Skeletal muscle tissue (tissue), 4 donors: ENCODE measurements around the gene TNIP1. TPM values are rescaled to one million over a fixed set of nuclear protein-coding genes. Genes with fewer than 3 reads are reported as not detected.

Source experiments
- H3K27ac ChIP-seq: one replicate; pipeline ENCODE4 v1.7.0; 2013; ENCODE audit warnings: mild to moderate bottlenecking, low read depth, low read length, inconsistent platforms
- H3K27me3 ChIP-seq, 3 donors: one replicate each; pipeline ENCODE4 v1.7.0; 2013; ENCODE audit warnings: low read length in 3 of 3; ENCODE audit not compliant: control insufficient read depth in 3 of 3, insufficient read depth in 3 of 3
- H3K36me3 ChIP-seq, 3 donors: one replicate each; pipeline ENCODE4 v1.7.0; 2013; ENCODE audit warnings: low read length in 3 of 3; ENCODE audit not compliant: control insufficient read depth in 3 of 3, insufficient read depth in 3 of 3
- H3K4me1 ChIP-seq, 3 donors: one replicate each; pipeline ENCODE4 v1.7.0; 2013; ENCODE audit warnings: low read length in 3 of 3, mild to moderate bottlenecking in 3 of 3; ENCODE audit not compliant: control insufficient read depth in 3 of 3, insufficient read depth in 3 of 3
- H3K4me3 ChIP-seq, 3 donors: one replicate each; pipeline ENCODE4 v1.7.0; 2013; ENCODE audit warnings: low read length in 3 of 3
- H3K9ac ChIP-seq, 3 donors: one replicate each; pipeline ENCODE4 v1.7.0; 2013; ENCODE audit warnings: low read length in 3 of 3, mild to moderate bottlenecking in 3 of 3, moderate library complexity in 2 of 3, low read depth in 1 of 3
- H3K9me3 ChIP-seq, 3 donors: one replicate each; pipeline ENCODE4 v1.7.0; 2013; ENCODE audit warnings: low read length in 3 of 3; ENCODE audit not compliant: control insufficient read depth in 3 of 3
- total RNA-seq: library from RNA; depleted of rRNA; stranded (reverse); fragments of >200 nt; gene quantifications from one replicate; pipeline ENCODE4 v1.2.3, GENCODE V29; 2014
- donor health status: Osteomylitis.

TNIP1 gene
- total RNA-seq, 1 donor from 2014 or later = 42.8 TPM

GRCh38 chr5:151086192-151086869 lies 5.5 kb upstream of the TNIP1 start:
- H3K9ac ChIP-seq = peak overlapping the region in 1 of 3 donors; percentile 57
- no peaks in the 10 kb centered on the region for H3K27me3 ChIP-seq
- H3K4me1 ChIP-seq = peaks cover 28 to 58% (median 41%) of the 10 kb centered on the region in 3 donors
- no peak overlapping the region for H3K4me3 ChIP-seq
- no peaks in the 10 kb centered on the region for H3K9me3 ChIP-seq
- no peaks in the 10 kb centered on the region for H3K36me3 ChIP-seq
- H3K27ac ChIP-seq = peak overlapping the region; percentile 78

DNA sequence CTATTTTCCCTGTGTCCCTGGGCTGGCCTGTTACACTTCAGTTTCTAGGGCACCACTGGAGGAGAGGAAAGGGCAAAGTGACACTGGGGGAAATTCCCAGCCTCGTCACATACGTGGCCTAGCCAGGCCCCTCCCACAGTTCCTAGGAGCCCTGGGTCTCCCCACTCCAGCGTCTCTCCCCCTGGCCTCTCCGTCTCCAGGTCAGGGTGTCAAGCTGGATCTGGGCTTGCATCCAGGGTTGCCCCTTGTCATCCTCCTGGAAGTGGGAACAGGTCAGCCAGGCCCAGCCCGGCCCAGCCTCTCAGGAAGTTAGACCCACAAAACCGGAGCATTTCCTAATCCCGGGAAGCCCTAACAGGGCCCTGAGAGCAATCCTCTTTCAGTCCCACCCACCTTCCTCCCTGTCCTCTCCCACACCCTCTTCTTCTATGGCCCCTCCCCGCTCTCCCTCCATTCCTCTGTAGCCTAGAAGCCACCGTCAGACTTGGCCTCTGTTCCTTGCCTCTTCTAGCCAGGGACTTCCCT lies 4.7 kb upstream of the TNIP1 start:
- Histone ChIP-seq H3K9me3 (no peaks in the 10 kb centered on the region), H3K27me3 (no peaks in the 10 kb centered on the region), H3K9ac (peak overlapping the region; percentile 24 to 45 (median 40)), H3K4me3 (peak overlapping the region in 1 of 3 donors; percentile 6), H3K36me3 (no peaks in the 10 kb centered on the region), H3K27ac (peak overlapping the region; percentile 78), H3K4me1 (peaks cover 28 to 61% (median 41%) of the 10 kb centered on the region in 3 donors)

DNA sequence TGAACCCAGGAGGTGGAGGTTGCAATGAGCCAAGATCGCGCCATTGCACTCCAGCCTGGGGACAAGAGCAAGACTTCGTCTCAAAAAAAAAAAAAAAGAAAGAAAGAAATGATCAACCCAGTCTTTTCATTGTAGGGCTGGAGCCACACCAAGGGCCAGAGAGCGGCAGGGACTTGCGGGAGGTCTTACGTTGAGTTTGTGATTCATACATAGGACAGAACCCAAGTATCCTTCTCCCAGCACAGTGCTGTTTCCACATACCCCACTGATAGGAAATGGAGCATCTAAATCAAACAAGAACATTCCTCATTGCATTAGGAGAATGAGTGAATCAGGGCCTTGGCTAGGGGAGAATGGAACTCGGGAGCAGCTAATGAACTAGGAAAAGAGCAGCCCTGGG lies 3.5 kb upstream of the TNIP1 start:
- H3K4me3 ChIP-seq = no peak overlapping the region
- H3K9me3 ChIP-seq = no peaks in the 10 kb centered on the region
- peaks cover 37 to 70% (median 50%) of the 10 kb centered on the region in 3 donors for H3K4me1 ChIP-seq
- no peaks in the 10 kb centered on the region for H3K36me3 ChIP-seq
- no peaks in the 10 kb centered on the region for H3K27me3 ChIP-seq
- peak overlapping the region; percentile 78 for H3K27ac ChIP-seq
- no peak overlapping the region for H3K9ac ChIP-seq

DNA sequence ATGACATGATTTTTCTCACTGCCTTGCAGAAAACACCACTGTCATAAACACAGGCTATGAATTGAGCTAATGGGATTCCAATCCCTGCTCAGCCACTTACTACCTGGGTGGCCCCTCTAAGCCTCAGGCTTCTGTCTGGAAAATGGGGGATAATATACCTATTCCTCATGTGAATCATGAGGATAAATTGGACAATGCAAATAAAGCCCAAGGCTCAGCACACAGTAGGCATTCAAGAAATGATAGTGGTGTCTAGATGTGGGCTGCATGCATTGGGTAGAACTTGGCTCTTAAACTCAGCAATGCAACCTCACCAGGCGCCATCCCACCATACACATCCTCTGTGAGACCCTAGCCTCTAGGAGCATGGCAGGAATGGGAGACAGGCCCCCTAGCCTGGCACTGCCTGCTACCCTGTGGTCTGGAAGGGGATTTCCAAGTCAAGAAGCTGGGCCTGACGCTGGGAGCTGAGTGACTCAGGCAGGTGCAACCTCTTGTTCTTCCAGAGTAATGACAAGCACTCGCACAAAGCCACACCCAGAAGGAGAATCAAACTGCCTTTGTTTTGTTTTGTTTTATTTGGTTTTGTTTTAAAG lies 2.3 kb upstream of the TNIP1 start:
- peak overlapping the region in 2 of 3 donors; percentile 13 to 17 for H3K4me3 ChIP-seq
- H3K9me3 ChIP-seq = no peaks in the 10 kb centered on the region
- H3K4me1 ChIP-seq = peaks cover 49 to 82% (median 61%) of the 10 kb centered on the region in 3 donors
- peaks cover 4 to 6% (median 4%) of the 10 kb centered on the region in 3 donors for H3K36me3 ChIP-seq
- no peaks in the 10 kb centered on the region for H3K27me3 ChIP-seq
- peak overlapping the region; percentile 100 for H3K27ac ChIP-seq
- H3K9ac ChIP-seq = peak overlapping the region in 1 of 3 donors; percentile 41

- H3K4me3 ChIP-seq = peak overlapping the region; percentile 81 to 92 (median 90)
- H3K9ac ChIP-seq = peak overlapping the region; percentile 99 to 100 (median 99)
- peak overlapping the region; percentile 100 for H3K27ac ChIP-seq
- peaks cover 57 to 88% (median 68%) of the 10 kb centered on the region in 3 donors for H3K4me1 ChIP-seq
- peaks cover 4 to 6% (median 6%) of the 10 kb centered on the region in 3 donors for H3K36me3 ChIP-seq
- H3K27me3 ChIP-seq = no peaks in the 10 kb centered on the region
- H3K9me3 ChIP-seq = no peaks in the 10 kb centered on the region
These were observed 1.6 kb upstream of the TNIP1 start for GRCh38 chr5:151082282-151082902.

DNA sequence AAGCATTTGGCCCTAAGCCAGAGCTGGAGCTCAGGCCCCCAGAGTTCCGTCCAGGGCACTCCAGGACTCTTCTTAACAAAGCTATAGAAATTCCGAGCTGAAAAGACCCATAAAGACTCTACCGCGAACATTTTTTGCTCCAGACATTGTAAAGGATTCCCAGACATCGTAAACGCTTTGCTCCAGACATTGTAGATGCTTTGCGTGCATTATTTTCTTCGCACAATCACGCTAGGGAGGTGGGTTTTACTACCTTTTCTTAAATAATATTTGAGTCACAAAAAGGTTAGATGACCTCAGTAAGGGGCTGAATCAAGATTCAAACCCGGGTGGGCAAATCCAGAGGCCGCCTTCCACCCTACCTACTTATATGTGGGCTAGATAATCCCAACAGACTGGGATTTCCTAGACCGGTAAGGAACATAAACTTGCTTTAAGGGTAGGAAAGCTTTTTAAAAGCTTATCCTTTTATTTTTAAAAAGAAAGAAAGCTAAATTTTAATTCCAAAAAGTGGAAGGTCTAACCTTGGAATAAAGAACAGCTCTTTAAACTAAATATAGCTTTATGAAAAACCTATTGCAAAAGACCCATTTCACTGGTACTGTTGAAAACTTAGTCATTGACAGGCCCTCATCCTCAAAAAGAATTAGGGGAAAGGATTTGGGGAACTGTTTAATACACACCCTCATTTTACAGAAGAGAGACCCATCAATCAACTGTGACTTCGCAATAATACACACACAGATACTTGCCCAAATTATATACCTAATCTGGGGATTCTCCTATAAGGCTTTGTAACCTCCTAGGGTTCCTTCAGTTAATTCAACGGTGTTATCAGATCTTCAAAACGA lies 822 bp upstream of the TNIP1 start:
- Histone ChIP-seq H3K36me3 (peaks cover 4 to 12% (median 6%) of the 10 kb centered on the region in 3 donors), H3K27ac (peak overlapping the region; percentile 100), H3K9ac (peak overlapping the region; percentile 99 to 100 (median 99)), H3K4me1 (peaks cover 63 to 88% (median 68%) of the 10 kb centered on the region in 3 donors), H3K9me3 (no peaks in the 10 kb centered on the region), H3K4me3 (peak overlapping the region; percentile 81 to 92 (median 90)), H3K27me3 (no peaks in the 10 kb centered on the region)

DNA sequence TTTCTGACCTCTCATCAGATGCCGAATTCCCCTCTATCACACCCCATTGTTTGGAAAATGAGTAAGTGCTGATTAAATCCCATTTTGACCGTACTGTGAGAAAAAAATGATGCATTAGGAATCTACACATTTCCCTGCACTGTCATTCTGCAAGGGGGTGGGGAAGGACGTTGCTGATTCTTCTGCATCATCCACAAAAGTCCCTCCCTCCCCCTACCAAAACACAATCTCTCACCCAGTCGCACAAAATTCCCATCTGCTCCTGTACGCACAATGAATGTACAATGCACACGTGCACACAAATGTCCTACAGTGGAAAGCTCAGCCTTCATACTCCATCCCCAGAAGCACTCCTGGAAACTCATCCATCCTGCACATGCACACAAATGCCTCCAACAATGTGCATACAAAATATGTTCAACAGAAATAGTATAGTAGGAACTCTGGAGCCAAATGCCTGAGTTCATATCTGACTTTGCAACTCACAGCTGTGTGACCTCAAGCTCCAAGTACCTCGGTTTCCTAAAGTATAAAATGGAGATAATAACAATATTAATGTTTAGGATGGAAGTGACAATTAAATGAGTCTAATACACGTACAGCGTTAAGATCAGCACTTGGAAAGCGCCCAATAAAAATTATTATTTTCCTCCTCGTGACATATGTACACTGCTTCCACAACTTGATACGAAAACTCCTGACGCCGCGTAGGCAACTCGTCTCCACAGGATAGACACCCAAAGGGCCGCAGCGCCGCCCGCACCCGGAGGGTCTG lies 809 bp downstream of the TNIP1 start:
- no peaks in the 10 kb centered on the region for H3K9me3 ChIP-seq
- H3K9ac ChIP-seq = peak overlapping the region; percentile 99 to 100 (median 99)
- H3K27ac ChIP-seq = peak overlapping the region; percentile 100
- H3K36me3 ChIP-seq = peaks cover 4 to 15% (median 6%) of the 10 kb centered on the region in 3 donors
- H3K27me3 ChIP-seq = no peaks in the 10 kb centered on the region
- H3K4me1 ChIP-seq = peaks cover 65 to 89% (median 69%) of the 10 kb centered on the region in 3 donors
- peak overlapping the region; percentile 80 to 90 (median 81) for H3K4me3 ChIP-seq

GRCh38 chr5:151078490-151079262 lies 2.2 kb downstream of the TNIP1 start:
- peaks cover 4 to 19% (median 6%) of the 10 kb centered on the region in 3 donors for H3K36me3 ChIP-seq
- H3K27me3 ChIP-seq = no peaks in the 10 kb centered on the region
- H3K4me1 ChIP-seq = peaks cover 63 to 78% (median 66%) of the 10 kb centered on the region in 3 donors
- H3K9ac ChIP-seq = peak overlapping the region; percentile 30 to 68 (median 46)
- peak overlapping the region; percentile 6 to 50 (median 50) for H3K4me3 ChIP-seq
- H3K27ac ChIP-seq = peak overlapping the region; percentile 100
- H3K9me3 ChIP-seq = no peaks in the 10 kb centered on the region
